ENCODE data around the gene OR4C15.

GRCh38 chr11:55572548-55572947 is 18.3 kb downstream of the OR4C15 start:
- TF ChIP-seq CTCF (IDR thresholded peaks at IDR 0.05): no peak
- no peak for TF ChIP-seq EP300 (IDR thresholded peaks at IDR 0.05)
- TF ChIP-seq POLR2AphosphoS5 (IDR thresholded peaks at IDR 0.05): no peak
- no peak for TF ChIP-seq POLR2A (IDR thresholded peaks at IDR 0.05)
